Uterus (tissue), 4 donors: ENCODE measurements around the gene YAE1. TPM values are rescaled to one million over a fixed set of nuclear protein-coding genes. Genes with fewer than 3 reads are reported as not detected.

Experiments used
- DNase-seq, 2 donors: peaks; one replicate each; pipeline ENCODE4 v3.0.0-alpha.2; 2019 to 2020
- H3K27ac ChIP-seq, 2 donors: fragments of 200-600 bp; sonication (generic); 1 replicate in 1 of 2; 2 replicates in 1 of 2; pipeline ENCODE4 v1.5.1; 2016 to 2018
- H3K27me3 ChIP-seq, 2 donors: fragments of 200-600 bp; sonication (generic); one replicate each; pipeline ENCODE4 v1.5.1; 2018 to 2019; ENCODE audit warnings: control low read depth in 1 of 2
- H3K36me3 ChIP-seq, 2 donors: fragments of 200-600 bp; sonication (generic); one replicate each; pipeline ENCODE4 v1.5.1; 2019; ENCODE audit warnings: control low read depth in 1 of 2
- H3K4me1 ChIP-seq, 2 donors: fragments of 200-600 bp; sonication (generic); one replicate each; pipeline ENCODE4 v1.5.1; 2018 to 2019; ENCODE audit warnings: control low read depth in 1 of 2
- H3K4me3 ChIP-seq, 2 donors: fragments of 200-600 bp; sonication (generic); 1 replicate in 1 of 2; 2 replicates in 1 of 2; pipeline ENCODE4 v1.5.1; 2018 to 2019; ENCODE audit warnings: mild to moderate bottlenecking in 1 of 2
- H3K9me3 ChIP-seq, 2 donors: fragments of 200-600 bp; sonication (generic); one replicate each; pipeline ENCODE4 v1.5.1; 2019; ENCODE audit warnings: control low read depth in 1 of 2
- CTCF ChIP-seq, 4 experiments: fragments of 200-600 bp in 2 of 4; fragments of 450-650 bp in 2 of 4; sonication (generic) in 2 of 4; IDR thresholded peaks; one replicate each; pipeline ENCODE4 v1.5.1; 2016 to 2019; ENCODE audit warnings: antibody characterized with exemption in 4 of 4, mild to moderate bottlenecking in 2 of 4, moderate library complexity in 1 of 4
- POLR2A ChIP-seq, 2 donors: fragments of 450-650 bp; IDR thresholded peaks; one replicate each; pipeline ENCODE4 v1.6.1; 2016; ENCODE audit warnings: antibody characterized with exemption in 2 of 2, mild to moderate bottlenecking in 1 of 2, moderate library complexity in 1 of 2
- intact Hi-C: fragments of 100-400 bp; cut with DNase I; formaldehyde crosslinking; loops from one replicate; pipeline ENCODE4 v1.15.1; 2023; ENCODE audit warnings: low total_unique reads
- total RNA-seq, 4 donors: library from RNA; depleted of rRNA in 3 of 4; stranded (reverse); fragments of >200 nt in 3 of 4; gene quantifications; one replicate each; pipeline versions ENCODE4 v1.1.0 to v1.2.4, GENCODE V29; 2014 to 2023
- donor health status: DM: yes; HTN: yes; CAD: no.

YAE1 gene
- total RNA-seq, 4 donors from 2014 or later, result 16.8 to 54.2 (median 41.7) TPM

- no peak overlapping the region for H3K27ac ChIP-seq
- H3K4me1 ChIP-seq, result no peaks in the 10 kb centered on the region
- H3K9me3 ChIP-seq, result no peaks in the 10 kb centered on the region
- no peaks in the 10 kb centered on the region for H3K36me3 ChIP-seq
- H3K27me3 ChIP-seq, result no peaks in the 10 kb centered on the region
- intact Hi-C loops, result no loop called here
- no peak for TF ChIP-seq POLR2A (IDR thresholded peaks at IDR 0.05)
- no peak overlapping the region for H3K4me3 ChIP-seq
- no peak for DNase-seq
Measured at GRCh38 chr7:39527296-39527695, 38.9 kb upstream of the YAE1 start.

- H3K4me1 ChIP-seq, result no peaks in the 10 kb centered on the region
- no peak for TF ChIP-seq CTCF (IDR thresholded peaks at IDR 0.05)
- TF ChIP-seq POLR2A (IDR thresholded peaks at IDR 0.05), result no peak
- H3K4me3 ChIP-seq, result no peak overlapping the region
- H3K27me3 ChIP-seq, result no peaks in the 10 kb centered on the region
- no peaks in the 10 kb centered on the region for H3K36me3 ChIP-seq
- H3K9me3 ChIP-seq, result no peaks in the 10 kb centered on the region
- no peak for DNase-seq
- no peak overlapping the region for H3K27ac ChIP-seq
- intact Hi-C loops, result no loop called here
Measured at GRCh38 chr7:39527951-39528350, 38.3 kb upstream of the YAE1 start.

GRCh38 chr7:39528849-39529248 is 37.4 kb upstream of the YAE1 start:
- no peak for TF ChIP-seq CTCF (IDR thresholded peaks at IDR 0.05)
- TF ChIP-seq POLR2A (IDR thresholded peaks at IDR 0.05), result no peak
- Histone ChIP-seq H3K27me3 (no peaks in the 10 kb centered on the region), H3K9me3 (no peaks in the 10 kb centered on the region), H3K36me3 (no peaks in the 10 kb centered on the region), H3K4me3 (no peak overlapping the region), H3K27ac (no peak overlapping the region), H3K4me1 (no peaks in the 10 kb centered on the region)
- intact Hi-C loops, result no loop called here
- no peak for DNase-seq

- DNase-seq, result no peak
- H3K27me3 ChIP-seq, result no peaks in the 10 kb centered on the region
- no peaks in the 10 kb centered on the region for H3K4me1 ChIP-seq
- intact Hi-C loops, result no loop called here
- H3K36me3 ChIP-seq, result no peaks in the 10 kb centered on the region
- no peaks in the 10 kb centered on the region for H3K9me3 ChIP-seq
- no peak for TF ChIP-seq POLR2A (IDR thresholded peaks at IDR 0.05)
- no peak for TF ChIP-seq CTCF (IDR thresholded peaks at IDR 0.05)
- H3K4me3 ChIP-seq, result no peak overlapping the region
- no peak overlapping the region for H3K27ac ChIP-seq
Measured at GRCh38 chr7:39529582-39529981, 36.6 kb upstream of the YAE1 start.

- intact Hi-C loops, result no loop called here
- H3K9me3 ChIP-seq, result no peaks in the 10 kb centered on the region
- DNase-seq, result no peak
- no peaks in the 10 kb centered on the region for H3K27me3 ChIP-seq
- no peak for TF ChIP-seq POLR2A (IDR thresholded peaks at IDR 0.05)
- TF ChIP-seq CTCF (IDR thresholded peaks at IDR 0.05), result no peak
- no peaks in the 10 kb centered on the region for H3K36me3 ChIP-seq
- no peaks in the 10 kb centered on the region for H3K4me1 ChIP-seq
- H3K4me3 ChIP-seq, result no peak overlapping the region
- no peak overlapping the region for H3K27ac ChIP-seq
Measured at GRCh38 chr7:39530971-39531370, 35.2 kb upstream of the YAE1 start.

GRCh38 chr7:39531818-39532217 is 34.4 kb upstream of the YAE1 start:
- no peak for DNase-seq
- no peak overlapping the region for H3K27ac ChIP-seq
- no peak for TF ChIP-seq POLR2A (IDR thresholded peaks at IDR 0.05)
- TF ChIP-seq CTCF (IDR thresholded peaks at IDR 0.05), result no peak
- no peaks in the 10 kb centered on the region for H3K27me3 ChIP-seq
- H3K4me3 ChIP-seq, result no peak overlapping the region
- no peaks in the 10 kb centered on the region for H3K36me3 ChIP-seq
- intact Hi-C loops, result no loop called here
- H3K9me3 ChIP-seq, result no peaks in the 10 kb centered on the region
- no peaks in the 10 kb centered on the region for H3K4me1 ChIP-seq
